NB4 (cell line): ENCODE results near the gene FAM184A.

ENCODE experiments used
- MAX ChIP-seq: IDR thresholded peaks from 2 replicates; pipeline ENCODE4 v1.6.1; 2011; ENCODE audit warnings: low read depth, low read length
- POLR2A ChIP-seq: IDR thresholded peaks from 2 replicates; pipeline ENCODE4 v1.6.1; 2011; ENCODE audit warnings: mild to moderate bottlenecking; ENCODE audit not compliant: insufficient read length; ENCODE audit errors: extremely low read depth
- TF ChIP-seq, protein P1 (sequence below): IDR thresholded peaks from one replicate; pipeline ENCODE4 v1.5.1; 2012; ENCODE audit warnings: low read depth, low read length

GRCh38 chr6:119052292-119052889 is 26.1 kb downstream of the FAM184A start:
- TF ChIP-seq, protein P1, sequence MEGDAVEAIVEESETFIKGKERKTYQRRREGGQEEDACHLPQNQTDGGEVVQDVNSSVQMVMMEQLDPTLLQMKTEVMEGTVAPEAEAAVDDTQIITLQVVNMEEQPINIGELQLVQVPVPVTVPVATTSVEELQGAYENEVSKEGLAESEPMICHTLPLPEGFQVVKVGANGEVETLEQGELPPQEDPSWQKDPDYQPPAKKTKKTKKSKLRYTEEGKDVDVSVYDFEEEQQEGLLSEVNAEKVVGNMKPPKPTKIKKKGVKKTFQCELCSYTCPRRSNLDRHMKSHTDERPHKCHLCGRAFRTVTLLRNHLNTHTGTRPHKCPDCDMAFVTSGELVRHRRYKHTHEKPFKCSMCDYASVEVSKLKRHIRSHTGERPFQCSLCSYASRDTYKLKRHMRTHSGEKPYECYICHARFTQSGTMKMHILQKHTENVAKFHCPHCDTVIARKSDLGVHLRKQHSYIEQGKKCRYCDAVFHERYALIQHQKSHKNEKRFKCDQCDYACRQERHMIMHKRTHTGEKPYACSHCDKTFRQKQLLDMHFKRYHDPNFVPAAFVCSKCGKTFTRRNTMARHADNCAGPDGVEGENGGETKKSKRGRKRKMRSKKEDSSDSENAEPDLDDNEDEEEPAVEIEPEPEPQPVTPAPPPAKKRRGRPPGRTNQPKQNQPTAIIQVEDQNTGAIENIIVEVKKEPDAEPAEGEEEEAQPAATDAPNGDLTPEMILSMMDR, result no peak
- TF ChIP-seq MAX, result no peak
- no peak for TF ChIP-seq POLR2A
